Activated CD4-positive, alpha-beta memory T cell treated with anti-CD3 and anti-CD28 coated beads for 36 hours (primary cell): ENCODE data around the gene TBC1D26. TPM values are rescaled to one million over a fixed set of nuclear protein-coding genes. Genes with fewer than 3 reads are reported as not detected.
A peak's percentile ranks its signal among the peaks of the same experiment; 100 is the strongest.
"Not testable (repeated sequence)": the region's sequence is repeated elsewhere in the genome, so short reads cannot be mapped to it uniquely, and the experiment has no call there.

Experiments used
- CTCF ChIA-PET: fragments of 350-600 bp; sonication (Branson Sonifier 250); formaldehyde crosslinking; loops from one replicate; lab custom pipeline; 2021; ENCODE audit warnings: antibody characterized with exemption, inconsistent platforms; lab: Charles Lee
- POLR2A ChIA-PET: fragments of 350-600 bp; sonication (Branson Sonifier 250); formaldehyde crosslinking; loops from one replicate; lab custom pipeline; 2021; ENCODE audit warnings: antibody characterized with exemption; lab: Charles Lee
- DNase-seq: peaks from one replicate; pipeline ENCODE4 v3.0.0-alpha.2; 2020
- H3K27ac Mint-ChIP-seq: one replicate; pipeline ENCODE4 v1.8.0; 2021; ENCODE audit warnings: mixed read lengths
- H3K27me3 Mint-ChIP-seq: one replicate; pipeline ENCODE4 v1.8.0; 2021; ENCODE audit warnings: mixed read lengths
- H3K36me3 Mint-ChIP-seq: one replicate; pipeline ENCODE4 v1.8.0; 2021; ENCODE audit warnings: mixed read lengths
- H3K4me1 Mint-ChIP-seq: one replicate; pipeline ENCODE4 v1.8.0; 2021; ENCODE audit warnings: low read depth, mixed read lengths
- H3K4me3 Mint-ChIP-seq: one replicate; pipeline ENCODE4 v1.8.0; 2021; ENCODE audit warnings: mild to moderate bottlenecking, mixed read lengths
- H3K9me3 Mint-ChIP-seq: one replicate; pipeline ENCODE4 v1.8.0; 2021; ENCODE audit warnings: mixed read lengths
- intact Hi-C: fragments of 100-400 bp; cut with micrococcal nuclease; formaldehyde crosslinking; loops from one replicate; pipeline ENCODE4 v1.15.1; 2023
- total RNA-seq, 2 experiments: library from RNA; stranded (reverse); gene quantifications; one replicate each; pipeline ENCODE4 v1.2.3, GENCODE V29; 2021

The TBC1D26 gene
- total RNA-seq, result under 1 TPM; 0.22 to 0.24 TPM

GRCh38 chr17:15731900-15732299 is at the start of gene TBC1D26:
TSS of gene TBC1D26 (plus strand) at chr17:15732283. CDS start at chr17:15735349, 3,066 bp downstream.
- H3K36me3 Mint-ChIP-seq, DNase-seq, intact Hi-C loops, H3K27ac Mint-ChIP-seq, H3K4me3 Mint-ChIP-seq, H3K4me1 Mint-ChIP-seq, POLR2A ChIA-PET, H3K27me3 Mint-ChIP-seq, H3K9me3 Mint-ChIP-seq, CTCF ChIA-PET: not testable (repeated sequence)

GRCh38 chr17:15683135-15683534 is 48.9 kb upstream of the TBC1D26 start:
- CTCF ChIA-PET, intact Hi-C loops, H3K36me3 Mint-ChIP-seq, DNase-seq, POLR2A ChIA-PET, H3K27me3 Mint-ChIP-seq, H3K9me3 Mint-ChIP-seq: not testable (repeated sequence)
- Mint-ChIP-seq H3K4me3 (peak overlapping the region; percentile 92), H3K4me1 (peaks cover 18% of the 10 kb centered on the region), H3K27ac (peak overlapping the region; percentile 88)

- intact Hi-C loops, H3K36me3 Mint-ChIP-seq, POLR2A ChIA-PET, CTCF ChIA-PET, H3K9me3 Mint-ChIP-seq, H3K27me3 Mint-ChIP-seq: not testable (repeated sequence)
- H3K4me3 Mint-ChIP-seq, result peak within 1 kb of the TSS; percentile 92
- peak; percentile 87 for DNase-seq
- peaks cover 18% of the 10 kb centered on the region for H3K4me1 Mint-ChIP-seq
- H3K27ac Mint-ChIP-seq, result peak within 1 kb of the TSS; percentile 88
Measured at GRCh38 chr17:15683824-15684478, 48.1 kb upstream of the TBC1D26 start, which contains the start of gene TRIM16. TSS of gene TRIM16 (minus strand) at chr17:15684311. CDS start at chr17:15651609, 32,702 bp downstream.

GRCh38 chr17:15687494-15687893 is 44.6 kb upstream of the TBC1D26 start:
- POLR2A ChIA-PET, DNase-seq, intact Hi-C loops, CTCF ChIA-PET, H3K4me3 Mint-ChIP-seq, H3K9me3 Mint-ChIP-seq, H3K27ac Mint-ChIP-seq, H3K27me3 Mint-ChIP-seq, H3K36me3 Mint-ChIP-seq: not testable (repeated sequence)
- H3K4me1 Mint-ChIP-seq, result peaks cover 13% of the 10 kb centered on the region

- peak overlapping the region; percentile 85 for H3K27ac Mint-ChIP-seq
- POLR2A ChIA-PET, H3K9me3 Mint-ChIP-seq, CTCF ChIA-PET, H3K27me3 Mint-ChIP-seq, H3K4me1 Mint-ChIP-seq, DNase-seq, intact Hi-C loops: not testable (repeated sequence)
- peak overlapping the region; percentile 86 for H3K4me3 Mint-ChIP-seq
- peaks cover 15% of the 10 kb centered on the region for H3K36me3 Mint-ChIP-seq
Measured at GRCh38 chr17:15698967-15699366, 33.1 kb upstream of the TBC1D26 start.

- H3K36me3 Mint-ChIP-seq, result peaks cover 16% of the 10 kb centered on the region
- intact Hi-C loops, result not testable (repeated sequence)
Measured at GRCh38 chr17:15699413-15699924, 32.6 kb upstream of the TBC1D26 start, which contains the start of gene ZNF286A. TSS of gene ZNF286A (plus strand) at chr17:15699752. CDS start at chr17:15700330, 578 bp downstream.

GRCh38 chr17:15699937-15700336 is 32.1 kb upstream of the TBC1D26 start:
- intact Hi-C loops, POLR2A ChIA-PET: not testable (repeated sequence)

More at GRCh38 chr17:15699413-15699924, 32.6 kb upstream of the TBC1D26 start, which contains the start of gene ZNF286A:
- H3K4me3 Mint-ChIP-seq, result peak within 1 kb of the TSS; percentile 86
- H3K27me3 Mint-ChIP-seq, H3K4me1 Mint-ChIP-seq, H3K9me3 Mint-ChIP-seq, CTCF ChIA-PET, POLR2A ChIA-PET: not testable (repeated sequence)
- peak within 1 kb of the TSS; percentile 85 for H3K27ac Mint-ChIP-seq
- DNase-seq, result peak; percentile 99

GRCh38 chr17:15704239-15704638 is 27.8 kb upstream of the TBC1D26 start:
- CTCF ChIA-PET, DNase-seq, H3K27me3 Mint-ChIP-seq, H3K4me3 Mint-ChIP-seq, POLR2A ChIA-PET, H3K27ac Mint-ChIP-seq, intact Hi-C loops, H3K4me1 Mint-ChIP-seq: not testable (repeated sequence)
- peaks cover 22% of the 10 kb centered on the region for H3K9me3 Mint-ChIP-seq
- H3K36me3 Mint-ChIP-seq, result peaks cover 54% of the 10 kb centered on the region

More at GRCh38 chr17:15699937-15700336, 32.1 kb upstream of the TBC1D26 start:
- H3K9me3 Mint-ChIP-seq, DNase-seq, H3K27me3 Mint-ChIP-seq, CTCF ChIA-PET, H3K4me1 Mint-ChIP-seq: not testable (repeated sequence)
- Mint-ChIP-seq H3K36me3 (peaks cover 19% of the 10 kb centered on the region), H3K27ac (peak overlapping the region; percentile 85), H3K4me3 (peak overlapping the region; percentile 86)

GRCh38 chr17:15704813-15705212 is 27.3 kb upstream of the TBC1D26 start:
- Mint-ChIP-seq H3K9me3 (peaks cover 27% of the 10 kb centered on the region), H3K36me3 (peaks cover 59% of the 10 kb centered on the region)
- H3K4me3 Mint-ChIP-seq, H3K27ac Mint-ChIP-seq, DNase-seq, H3K4me1 Mint-ChIP-seq, intact Hi-C loops, POLR2A ChIA-PET, H3K27me3 Mint-ChIP-seq, CTCF ChIA-PET: not testable (repeated sequence)

GRCh38 chr17:15708879-15709278 is 23.2 kb upstream of the TBC1D26 start:
- DNase-seq, POLR2A ChIA-PET, H3K27ac Mint-ChIP-seq, CTCF ChIA-PET, H3K4me3 Mint-ChIP-seq, intact Hi-C loops, H3K4me1 Mint-ChIP-seq, H3K27me3 Mint-ChIP-seq: not testable (repeated sequence)
- Mint-ChIP-seq H3K9me3 (peaks cover 42% of the 10 kb centered on the region), H3K36me3 (peaks cover 68% of the 10 kb centered on the region)

- Mint-ChIP-seq H3K36me3 (peaks cover 49% of the 10 kb centered on the region), H3K9me3 (peaks cover 52% of the 10 kb centered on the region)
- intact Hi-C loops, DNase-seq, CTCF ChIA-PET, POLR2A ChIA-PET, H3K4me3 Mint-ChIP-seq, H3K27me3 Mint-ChIP-seq, H3K27ac Mint-ChIP-seq, H3K4me1 Mint-ChIP-seq: not testable (repeated sequence)
Measured at GRCh38 chr17:15716601-15717563, 15.2 kb upstream of the TBC1D26 start.

- H3K9me3 Mint-ChIP-seq, intact Hi-C loops, CTCF ChIA-PET, POLR2A ChIA-PET, H3K4me3 Mint-ChIP-seq, H3K36me3 Mint-ChIP-seq, H3K27me3 Mint-ChIP-seq, H3K4me1 Mint-ChIP-seq, H3K27ac Mint-ChIP-seq, DNase-seq: not testable (repeated sequence)
Measured at GRCh38 chr17:15730535-15730934, 1.5 kb upstream of the TBC1D26 start.
